Type B pancreatic cell (in vitro differentiated cells): ENCODE measurements around the gene SEC16A. TPM values are rescaled to one million over a fixed set of nuclear protein-coding genes. Genes with fewer than 3 reads are reported as not detected.

ENCODE experiments used
- DNase-seq: peaks from one replicate; pipeline ENCODE4 v3.0.0; 2021; ENCODE audit warnings: mixed read lengths; ENCODE audit not compliant: unreplicated experiment; ENCODE audit errors: extremely low spot score
- H3K27ac Mint-ChIP-seq: 2 replicates; pipeline ENCODE4 v1.8.0; 2021; ENCODE audit warnings: mild to moderate bottlenecking, mixed read lengths
- H3K27me3 Mint-ChIP-seq: 2 replicates; pipeline ENCODE4 v1.8.0; 2021; ENCODE audit warnings: mixed read lengths
- H3K36me3 Mint-ChIP-seq: 2 replicates; pipeline ENCODE4 v1.8.0; 2021; ENCODE audit warnings: mixed read lengths
- H3K4me1 Mint-ChIP-seq: one replicate; pipeline ENCODE4 v1.8.0; 2021; ENCODE audit warnings: mixed read lengths; ENCODE audit not compliant: unreplicated experiment
- H3K4me3 Mint-ChIP-seq: 2 replicates; pipeline ENCODE4 v1.8.0; 2021; ENCODE audit warnings: mild to moderate bottlenecking, mixed read lengths
- H3K9me3 Mint-ChIP-seq: 2 replicates; pipeline ENCODE4 v1.8.0; 2021; ENCODE audit warnings: mixed read lengths
- total RNA-seq: library from RNA; stranded (reverse); gene quantifications from 2 replicates; pipeline ENCODE4 v1.2.1, GENCODE V29; 2021; ENCODE audit warnings: low replicate concordance
- TF ChIP-seq, protein P1 (sequence below): fragments of 200-600 bp; sonication (generic); conservative IDR thresholded peaks from 2 replicates; pipeline ENCODE4 v1.5.0; 2021; ENCODE audit warnings: antibody characterized with exemption, mild to moderate bottlenecking

Gene SEC16A
- total RNA-seq, 1 donor from 2014 or later, result 74.6 TPM

DNA sequence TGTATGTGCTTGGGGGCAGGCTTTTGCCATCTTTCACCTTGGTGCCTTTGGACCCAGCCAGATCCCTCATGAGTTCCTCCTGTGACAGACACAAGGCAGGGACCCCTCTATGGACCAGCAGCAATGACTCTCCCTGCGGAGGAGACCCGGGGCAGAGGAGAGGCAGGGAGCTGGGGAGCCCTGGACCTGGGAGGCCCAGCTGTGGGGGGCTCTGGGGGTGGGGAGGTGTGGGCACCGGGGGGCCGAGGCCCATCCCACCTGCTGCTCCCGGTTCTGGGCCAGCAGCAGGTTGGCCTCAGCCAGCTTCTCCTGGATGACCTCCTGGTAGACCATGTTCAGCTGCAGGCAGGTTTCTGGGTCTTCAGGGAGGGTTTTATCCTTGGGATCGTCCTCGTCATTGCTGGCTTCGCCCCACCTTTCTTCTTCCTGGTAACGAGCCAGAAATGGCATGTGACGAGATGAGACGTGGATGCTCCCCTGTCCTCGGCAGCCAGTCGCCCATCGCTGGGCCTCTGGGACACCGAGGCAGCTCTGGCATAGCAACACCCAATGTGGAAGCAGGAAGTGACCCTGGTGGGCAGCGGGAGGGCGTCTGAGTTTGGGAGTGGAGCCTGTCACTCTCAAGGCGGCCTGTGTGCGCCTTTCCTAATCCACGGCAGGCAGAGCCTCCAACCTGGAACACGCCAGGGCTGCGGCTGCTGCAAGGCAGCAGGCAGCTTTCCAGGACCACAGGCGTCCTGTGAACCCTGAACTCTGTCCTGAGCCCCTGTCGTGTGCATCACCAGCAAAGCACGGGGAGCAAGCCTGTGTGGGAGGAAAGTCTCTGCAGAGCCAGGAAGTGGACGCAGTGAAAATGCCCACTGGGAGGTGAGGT, 87.3 kb downstream of the SEC16A start:
- TF ChIP-seq, protein P1, sequence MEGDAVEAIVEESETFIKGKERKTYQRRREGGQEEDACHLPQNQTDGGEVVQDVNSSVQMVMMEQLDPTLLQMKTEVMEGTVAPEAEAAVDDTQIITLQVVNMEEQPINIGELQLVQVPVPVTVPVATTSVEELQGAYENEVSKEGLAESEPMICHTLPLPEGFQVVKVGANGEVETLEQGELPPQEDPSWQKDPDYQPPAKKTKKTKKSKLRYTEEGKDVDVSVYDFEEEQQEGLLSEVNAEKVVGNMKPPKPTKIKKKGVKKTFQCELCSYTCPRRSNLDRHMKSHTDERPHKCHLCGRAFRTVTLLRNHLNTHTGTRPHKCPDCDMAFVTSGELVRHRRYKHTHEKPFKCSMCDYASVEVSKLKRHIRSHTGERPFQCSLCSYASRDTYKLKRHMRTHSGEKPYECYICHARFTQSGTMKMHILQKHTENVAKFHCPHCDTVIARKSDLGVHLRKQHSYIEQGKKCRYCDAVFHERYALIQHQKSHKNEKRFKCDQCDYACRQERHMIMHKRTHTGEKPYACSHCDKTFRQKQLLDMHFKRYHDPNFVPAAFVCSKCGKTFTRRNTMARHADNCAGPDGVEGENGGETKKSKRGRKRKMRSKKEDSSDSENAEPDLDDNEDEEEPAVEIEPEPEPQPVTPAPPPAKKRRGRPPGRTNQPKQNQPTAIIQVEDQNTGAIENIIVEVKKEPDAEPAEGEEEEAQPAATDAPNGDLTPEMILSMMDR, result no peak
- H3K4me3 Mint-ChIP-seq, result no peak overlapping the region
- H3K9me3 Mint-ChIP-seq, result no peaks in the 10 kb centered on the region
- peaks cover 5% of the 10 kb centered on the region for H3K36me3 Mint-ChIP-seq
- H3K27me3 Mint-ChIP-seq, result no peaks in the 10 kb centered on the region
- no peak for DNase-seq
- no peak overlapping the region for H3K27ac Mint-ChIP-seq
- peaks cover 7% of the 10 kb centered on the region for H3K4me1 Mint-ChIP-seq

DNA sequence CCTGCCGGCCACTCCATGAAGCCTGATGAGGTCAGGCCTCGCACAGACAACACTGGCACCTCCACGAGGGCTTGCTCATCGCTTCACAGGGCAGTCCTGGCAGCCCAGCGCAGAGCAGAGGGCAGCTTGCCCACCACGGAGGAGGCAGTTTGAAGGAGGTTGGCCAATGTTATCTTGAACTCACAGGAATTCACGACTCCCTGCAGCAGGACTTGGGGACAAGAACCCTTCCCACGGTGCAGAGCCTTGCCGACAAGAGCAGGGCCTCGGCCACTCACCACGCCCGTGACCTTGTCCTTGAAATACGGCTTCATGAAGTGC, 87.9 kb downstream of the SEC16A start:
- peaks cover 6% of the 10 kb centered on the region for H3K36me3 Mint-ChIP-seq

DNA sequence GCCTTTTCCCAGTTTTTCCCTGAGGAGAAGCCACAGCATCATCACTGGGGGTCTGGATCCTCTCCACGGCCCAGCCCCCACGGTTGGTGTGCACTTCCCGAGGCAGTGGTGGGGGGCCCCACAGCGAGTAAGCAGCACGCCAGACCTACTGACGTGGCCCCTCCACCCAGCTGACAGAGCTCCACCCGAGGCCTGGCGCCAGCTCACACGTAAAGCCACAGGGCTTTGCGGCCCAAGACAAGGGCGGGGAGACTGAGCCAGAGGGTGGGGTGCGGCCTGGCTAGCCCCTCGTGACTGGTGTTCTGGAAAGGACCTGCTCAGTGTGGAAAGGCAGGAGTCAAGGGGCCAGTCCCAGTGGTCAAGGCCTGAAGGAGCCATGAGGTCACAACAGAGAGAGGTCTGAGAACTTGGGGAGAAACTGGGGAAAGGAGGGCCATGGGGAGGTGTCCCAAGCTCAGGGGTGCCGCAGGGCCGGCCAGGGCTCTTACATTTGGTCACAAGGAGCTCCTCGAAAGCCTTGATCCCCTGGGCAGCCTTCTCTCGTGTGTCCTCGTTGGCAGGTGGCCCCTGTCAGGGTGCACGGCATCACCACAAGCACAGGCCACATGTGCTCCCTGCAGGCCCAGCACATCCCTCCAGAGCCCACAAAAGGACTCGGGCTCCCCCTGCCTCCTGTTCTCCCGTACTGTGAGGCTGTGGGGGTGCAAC, 88.4 kb downstream of the SEC16A start:
- TF ChIP-seq, protein P1, result no peak
- DNase-seq, result no peak
- Mint-ChIP-seq H3K4me1 (peaks cover 7% of the 10 kb centered on the region), H3K27me3 (no peaks in the 10 kb centered on the region), H3K36me3 (peaks cover 9% of the 10 kb centered on the region), H3K27ac (no peak overlapping the region), H3K9me3 (no peaks in the 10 kb centered on the region), H3K4me3 (no peak overlapping the region)

More for the DNA sequence above, 87.9 kb downstream of the SEC16A start:
- peaks cover 7% of the 10 kb centered on the region for H3K4me1 Mint-ChIP-seq
- H3K27me3 Mint-ChIP-seq, result no peaks in the 10 kb centered on the region
- H3K9me3 Mint-ChIP-seq, result no peaks in the 10 kb centered on the region
- no peak for DNase-seq
- no peak overlapping the region for H3K27ac Mint-ChIP-seq
- TF ChIP-seq, protein P1, result no peak
- H3K4me3 Mint-ChIP-seq, result no peak overlapping the region

DNA sequence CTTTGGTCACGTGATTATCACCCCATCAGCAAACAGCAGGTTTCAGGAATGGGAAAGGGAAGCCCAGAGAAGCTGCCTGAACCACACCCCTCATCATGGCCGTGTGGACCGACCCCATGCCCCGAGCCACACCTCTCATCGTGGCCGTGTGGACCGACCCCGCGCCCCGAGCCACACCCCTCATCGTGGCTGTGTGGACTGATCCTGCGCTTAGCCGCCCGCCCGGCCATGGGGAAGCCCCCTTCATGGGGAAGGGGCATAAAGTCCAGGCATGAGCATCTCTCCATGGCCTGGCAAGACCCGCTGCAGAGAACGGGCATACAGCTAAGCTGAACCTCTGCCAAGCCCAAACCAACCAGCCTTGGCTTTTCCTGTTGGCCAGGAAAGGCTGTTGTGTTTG, 89.3 kb downstream of the SEC16A start:
- TF ChIP-seq, protein P1, result no peak
- DNase-seq, result no peak
- Mint-ChIP-seq H3K27me3 (no peaks in the 10 kb centered on the region), H3K9me3 (no peaks in the 10 kb centered on the region), H3K4me3 (no peak overlapping the region), H3K4me1 (no peaks in the 10 kb centered on the region), H3K36me3 (peaks cover 9% of the 10 kb centered on the region), H3K27ac (no peak overlapping the region)

DNA sequence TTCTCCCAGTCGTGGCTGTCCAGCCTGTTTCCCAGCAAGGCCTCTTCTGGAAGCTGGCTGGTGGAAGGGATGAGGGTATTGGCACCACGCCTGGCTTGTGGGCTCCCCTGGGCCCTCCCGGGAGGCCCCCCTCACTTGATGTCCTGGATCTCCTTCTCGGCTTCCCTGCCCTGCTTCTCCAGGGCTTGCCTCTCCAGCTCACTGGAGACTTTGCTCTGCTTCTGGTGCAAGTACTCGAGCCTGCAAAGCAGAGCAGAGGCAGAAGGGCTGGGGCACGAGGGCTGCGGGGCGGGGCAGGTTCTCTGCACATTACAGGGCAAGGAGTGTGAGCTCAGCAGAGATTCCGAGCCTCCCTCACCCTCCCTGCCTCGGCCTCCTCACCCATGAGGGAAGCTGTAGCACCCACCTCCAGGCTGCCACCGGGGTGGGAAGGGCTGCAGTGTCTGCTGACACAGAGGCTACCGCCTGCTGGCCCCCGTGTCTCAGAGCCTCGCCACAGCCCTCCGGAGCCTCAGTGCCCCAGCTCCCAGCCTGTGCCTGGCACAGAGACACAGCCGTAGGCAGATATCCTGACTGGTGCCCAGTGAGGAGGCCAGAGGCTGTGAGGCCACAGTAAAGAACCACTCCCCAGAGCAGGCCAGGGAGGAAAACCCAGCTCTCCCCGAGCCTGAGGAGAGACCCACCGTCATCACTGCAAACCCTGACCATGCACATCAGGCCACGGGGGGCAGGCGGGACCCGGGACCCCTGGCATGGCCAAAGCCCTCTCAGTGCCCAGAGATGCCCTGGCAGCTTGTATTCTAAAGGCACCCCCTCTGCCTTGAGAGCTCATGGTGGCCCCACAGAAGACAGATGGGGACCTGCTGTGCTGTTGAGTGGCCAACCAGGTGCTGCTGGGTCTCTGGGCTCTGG, 90.0 kb downstream of the SEC16A start:
- TF ChIP-seq, protein P1, result no peak
- Mint-ChIP-seq H3K27me3 (no peaks in the 10 kb centered on the region), H3K4me3 (no peak overlapping the region), H3K36me3 (peaks cover 9% of the 10 kb centered on the region), H3K9me3 (no peaks in the 10 kb centered on the region), H3K4me1 (no peaks in the 10 kb centered on the region), H3K27ac (no peak overlapping the region)
- DNase-seq, result no peak
